GM12878 (cell line): ENCODE results near the gene CTCFL. TPM values are rescaled to one million over a fixed set of nuclear protein-coding genes. Genes with fewer than 3 reads are reported as not detected.
A peak's percentile ranks its signal among the peaks of the same experiment; 100 is the strongest.

ENCODE experiments used
- BHLHE40 ChIP-seq, 2 experiments: fragments of 450-650 bp in 1 of 2; IDR thresholded peaks; 2 replicates each; pipeline ENCODE4 v1.6.1; 2011 to 2017; ENCODE audit warnings: low read depth in 2 of 2, borderline replicate concordance in 1 of 2, improper control_type of control experiment in 1 of 2, low read length in 1 of 2, mild to moderate bottlenecking in 1 of 2
- BRCA1 ChIP-seq: IDR thresholded peaks from 2 replicates; pipeline ENCODE4 v1.6.1; 2011; ENCODE audit warnings: low read depth, low read length, improper control_type of control experiment
- CEBPB ChIP-seq, 2 experiments: fragments of 150-350 bp in 1 of 2; IDR thresholded peaks; 2 replicates each; pipeline ENCODE4 v1.6.1; 2012 to 2014; ENCODE audit warnings: low read depth in 2 of 2, low read length in 2 of 2, borderline replicate concordance in 1 of 2, inconsistent platforms in 1 of 2
- CHD4 ChIP-seq: fragments of 200-600 bp; sonication (generic); IDR thresholded peaks from 2 replicates; pipeline ENCODE4 v1.6.1; 2016; ENCODE audit warnings: mild to moderate bottlenecking
- CREM ChIP-seq: IDR thresholded peaks from 2 replicates; pipeline ENCODE4 v1.6.1; 2014; ENCODE audit warnings: antibody characterized with exemption, low read depth
- EGR1 ChIP-seq, 2 experiments: IDR thresholded peaks; 1 replicate in 1 of 2; 2 replicates in 1 of 2; pipeline ENCODE4 v1.6.1; 2011 to 2012; ENCODE audit warnings: low read depth in 2 of 2, low read length in 2 of 2, borderline replicate concordance in 1 of 2, mild to moderate bottlenecking in 1 of 2, moderate library complexity in 1 of 2
- FOS ChIP-seq: IDR thresholded peaks from 3 replicates; pipeline ENCODE4 v1.6.1; 2011; ENCODE audit warnings: borderline replicate concordance; ENCODE audit not compliant: insufficient read length; ENCODE audit errors: extremely low read depth
- FOXK2 ChIP-seq: fragments of 450-650 bp; IDR thresholded peaks from 2 replicates; pipeline ENCODE4 v1.6.1; 2017; ENCODE audit warnings: mild to moderate bottlenecking, moderate library complexity
- KDM1A ChIP-seq: fragments of 200-600 bp; sonication (generic); IDR thresholded peaks from 2 replicates; pipeline ENCODE4 v1.6.1; 2016; ENCODE audit warnings: borderline replicate concordance
- MXI1 ChIP-seq: fragments of 150-350 bp; IDR thresholded peaks from 2 replicates; pipeline ENCODE4 v1.6.1; 2011; ENCODE audit warnings: low read depth, mild to moderate bottlenecking, inconsistent platforms, low read length, improper control_type of control experiment
- NR2F1 ChIP-seq: fragments of 450-650 bp; conservative IDR thresholded peaks from 2 replicates; pipeline ENCODE4 v1.6.1; 2017; ENCODE audit warnings: mild to moderate bottlenecking
- PAX8 ChIP-seq: fragments of 450-650 bp; IDR thresholded peaks from 2 replicates; pipeline ENCODE4 v1.6.1; 2017; ENCODE audit warnings: mild to moderate bottlenecking, moderate library complexity
- RAD21 ChIP-seq: IDR thresholded peaks from 2 replicates; pipeline ENCODE4 v1.6.1; 2011; ENCODE audit warnings: mild to moderate bottlenecking, low read depth, low read length, moderate library complexity; ENCODE audit not compliant: insufficient read depth
- RELB ChIP-seq: fragments of 450-650 bp; IDR thresholded peaks from 2 replicates; pipeline ENCODE4 v1.6.1; 2017; ENCODE audit warnings: low read depth, mild to moderate bottlenecking, moderate library complexity
- RFX5 ChIP-seq: IDR thresholded peaks from 2 replicates; pipeline ENCODE4 v1.6.1; 2011; ENCODE audit warnings: low read depth, low read length, improper control_type of control experiment
- SMAD1 ChIP-seq: fragments of 450-650 bp; IDR thresholded peaks from 2 replicates; pipeline ENCODE4 v1.6.1; 2018; ENCODE audit warnings: mild to moderate bottlenecking, low read depth; ENCODE audit not compliant: partially characterized antibody
- SP1 ChIP-seq: IDR thresholded peaks from one replicate; pipeline ENCODE4 v1.6.1; 2011; ENCODE audit warnings: low read depth, low read length
- SUZ12 ChIP-seq: fragments of 200-600 bp; sonication (generic); IDR thresholded peaks from one replicate; pipeline ENCODE4 v1.6.1; 2018; ENCODE audit warnings: antibody characterized with exemption, mild to moderate bottlenecking; ENCODE audit not compliant: unreplicated experiment
- TAF1 ChIP-seq: IDR thresholded peaks from 2 replicates; pipeline ENCODE4 v1.6.1; 2011; ENCODE audit warnings: mild to moderate bottlenecking, low read depth, low read length, borderline replicate concordance
- TBL1XR1 ChIP-seq: IDR thresholded peaks from 2 replicates; pipeline ENCODE4 v1.6.1; 2012; ENCODE audit warnings: low read depth, low read length, improper control_type of control experiment
- TCF12 ChIP-seq: IDR thresholded peaks from 2 replicates; pipeline ENCODE4 v1.6.1; 2011; ENCODE audit warnings: low read depth, mild to moderate bottlenecking, low read length
- USF2 ChIP-seq: IDR thresholded peaks from 2 replicates; pipeline ENCODE4 v1.6.1; 2011; ENCODE audit warnings: low read depth, low read length, improper control_type of control experiment, borderline replicate concordance
- YBX1 ChIP-seq: fragments of 450-650 bp; IDR thresholded peaks from 2 replicates; pipeline ENCODE4 v1.6.1; 2016; ENCODE audit warnings: antibody characterized with exemption
- YY1 ChIP-seq: IDR thresholded peaks from 2 replicates; pipeline ENCODE4 v1.6.1; 2011; ENCODE audit warnings: low read depth, mild to moderate bottlenecking, low read length
- ZBTB4 ChIP-seq: fragments of 450-650 bp; formaldehyde crosslinking; IDR thresholded peaks from 2 replicates; pipeline ENCODE4 v1.4.0; 2022; ENCODE audit warnings: mild to moderate bottlenecking, moderate library complexity
- ZSCAN29 ChIP-seq: fragments of 450-650 bp; IDR thresholded peaks from 2 replicates; pipeline ENCODE4 v1.6.1; 2017; ENCODE audit warnings: mild to moderate bottlenecking, moderate library complexity
- polyA plus RNA-seq, 11 experiments: library from polyadenylated mRNA; depleted of rRNA in 4 of 11; unstranded in 6 of 11; stranded (reverse) in 5 of 11; fragments of >200 nt; fragmentation: Nextera tagmentation in 4 of 11; fragmentation: Illumina TruSeq in 1 of 11; extraction: Ambion mirVana in 4 of 11; extraction: Trizol in 1 of 11; gene quantifications; 1 replicate in 1 of 11; 2 replicates in 10 of 11; pipeline versions ENCODE4 v1.2.1 to v1.2.3, GENCODE V29; 2011 to 2016; ENCODE audit warnings: inconsistent platforms in 2 of 11, missing spikeins in 2 of 11, low read depth in 1 of 11
- total RNA-seq, 4 experiments: library from RNA; depleted of rRNA in 3 of 4; stranded (reverse); fragments of >200 nt in 3 of 4; fragmentation: Illumina TruSeq in 1 of 4; extraction: Trizol in 1 of 4; gene quantifications; 2 replicates each; pipeline versions ENCODE4 v1.2.1 to v1.2.3, GENCODE V29; 2013 to 2021

CTCFL gene
- total and polyA plus RNA-seq, 10 of the 15 experiments (the other 5 are each of a cell fraction or from before 2014, with no cell fraction given): 0.06 to 0.20 (median 0.11) TPM; not detected in 4

GRCh38 chr20:57483287-57484050, 41.5 kb downstream of the CTCFL start (continued):
- TF ChIP-seq BRCA1: no peak
- TF ChIP-seq KDM1A: no peak
- 0 out of 2 replicates have a peak, but pooled peaks have one; percentile 48 for TF ChIP-seq PAX8
- no peak for TF ChIP-seq ZSCAN29
- no peak for TF ChIP-seq CHD4
- TF ChIP-seq RELB: peak; percentile 99
- peak; percentile 71 for TF ChIP-seq MXI1
- TF ChIP-seq CEBPB (IDR thresholded peaks at IDR 0.05; ENCODE audit: borderline replicate concordance in 1 of 2, low read depth in 2 of 2, low read length in 2 of 2): peak in 1 of 2 experiments; percentile 30; a peak in 1 of 4 replicates
- TF ChIP-seq FOS: no peak
- TF ChIP-seq TBL1XR1: peak; percentile 67; the same call in 1 of the 2 replicates
- TF ChIP-seq CREM: peak; percentile 71
- TF ChIP-seq RFX5: no peak
- peak; percentile 89 for TF ChIP-seq SMAD1
- 0 out of 2 replicates have a peak, but pooled peaks have one; percentile 18 for TF ChIP-seq TAF1
- peak; percentile 88 for TF ChIP-seq BHLHE40 (IDR thresholded peaks at IDR 0.05; ENCODE audit: borderline replicate concordance in 1 of 2, low read depth in 2 of 2, low read length in 1 of 2)
- peak; percentile 70; the same call in 1 of the 2 replicates for TF ChIP-seq TCF12
- TF ChIP-seq RAD21: peak; percentile 22; the same call in 1 of the 2 replicates
- TF ChIP-seq ZBTB4: no peak
- TF ChIP-seq SP1: peak; percentile 40
- no peak for TF ChIP-seq SUZ12
- TF ChIP-seq USF2: peak; percentile 21; the same call in 1 of the 2 replicates
- no peak for TF ChIP-seq YBX1
- peak; percentile 69 for TF ChIP-seq FOXK2
- TF ChIP-seq YY1: peak; percentile 91
- TF ChIP-seq EGR1 (IDR thresholded peaks at IDR 0.05; ENCODE audit: borderline replicate concordance in 1 of 2, low read depth in 2 of 2, low read length in 2 of 2): no peak
- peak; percentile 63; the same call in 1 of the 2 replicates for TF ChIP-seq NR2F1
